HG03521 (cell line): ENCODE measurements around the gene KRTAP13-1.

Source experiments
- ATAC-seq: cut with Tn5 transposase; IDR thresholded peaks from one replicate; pipeline ENCODE4 v1.9.1; 2021; ENCODE audit warnings: mild to moderate bottlenecking, moderate library complexity; ENCODE audit not compliant: unreplicated experiment

Gene KRTAP13-1

GRCh38 chr21:30395731-30396130 lies at the start of gene KRTAP13-1:
Gene KRTAP13-1 (plus strand): TSS chr21:30396031. CDS start chr21:30396087, 56 bp downstream.
- no peak for ATAC-seq

GRCh38 chr21:30348506-30348905 lies 47.3 kb upstream of the KRTAP13-1 start, which contains the start of gene KRTAP23-1:
Gene KRTAP23-1 (minus strand): TSS chr21:30348606. CDS start chr21:30348606, 0 bp downstream.
- no peak for ATAC-seq

GRCh38 chr21:30349572-30349971 lies 46.3 kb upstream of the KRTAP13-1 start:
- ATAC-seq = no peak

- no peak for ATAC-seq
Measured at GRCh38 chr21:30351534-30351933, 44.3 kb upstream of the KRTAP13-1 start.

- ATAC-seq = no peak
Measured at GRCh38 chr21:30354308-30355005, 41.4 kb upstream of the KRTAP13-1 start.

GRCh38 chr21:30355906-30356305 lies 39.9 kb upstream of the KRTAP13-1 start:
- ATAC-seq = no peak

GRCh38 chr21:30372139-30372770 lies 23.6 kb upstream of the KRTAP13-1 start, which contains the start of gene KRTAP13-2:
Gene KRTAP13-2 (minus strand): TSS chr21:30372271. CDS start chr21:30372213, 58 bp downstream.
- no peak for ATAC-seq

- ATAC-seq = no peak
Measured at GRCh38 chr21:30382201-30382600, 13.6 kb upstream of the KRTAP13-1 start.

- ATAC-seq = no peak
Measured at GRCh38 chr21:30391492-30392025, 4.3 kb upstream of the KRTAP13-1 start.

- no peak for ATAC-seq
Measured at GRCh38 chr21:30408782-30409494, 13.1 kb downstream of the KRTAP13-1 start.

GRCh38 chr21:30415993-30416392 lies 20.2 kb downstream of the KRTAP13-1 start:
- no peak for ATAC-seq

- ATAC-seq = no peak
Measured at GRCh38 chr21:30425826-30426225, 30.0 kb downstream of the KRTAP13-1 start, which contains the start of gene KRTAP13-3. Gene KRTAP13-3 (minus strand): TSS chr21:30425926. CDS start chr21:30425912, 14 bp downstream.

GRCh38 chr21:30426731-30427130 lies 30.9 kb downstream of the KRTAP13-1 start:
- ATAC-seq = no peak

- no peak for ATAC-seq
Measured at GRCh38 chr21:30430170-30430655, 34.4 kb downstream of the KRTAP13-1 start, which contains the start of gene KRTAP13-4. Gene KRTAP13-4 (plus strand): TSS chr21:30430220. CDS start chr21:30430276, 56 bp downstream.

- no peak for ATAC-seq
Measured at GRCh38 chr21:30434033-30434631, 38.3 kb downstream of the KRTAP13-1 start.

GRCh38 chr21:30437010-30437565 lies 41.3 kb downstream of the KRTAP13-1 start:
- ATAC-seq = no peak

- ATAC-seq = no peak
Measured at GRCh38 chr21:30439975-30440374, 44.1 kb downstream of the KRTAP13-1 start, which contains the start of gene KRTAP15-1. Gene KRTAP15-1 (plus strand): TSS chr21:30440275. CDS start chr21:30440328, 53 bp downstream.

- ATAC-seq = no peak
Measured at GRCh38 chr21:30443226-30443625, 47.4 kb downstream of the KRTAP13-1 start.

- no peak for ATAC-seq
Measured at GRCh38 chr21:30444204-30444603, 48.4 kb downstream of the KRTAP13-1 start.
